ENCODE measurements around the gene SIL1. TPM values are rescaled to one million over a fixed set of nuclear protein-coding genes. Genes with fewer than 3 reads are reported as not detected.

SIL1 gene
- total and polyA plus RNA-seq, 2 of the 8 experiments (the other 6 are each of a cell fraction or from before 2014, with no cell fraction given), result 8.3 to 12.8 TPM

DNA sequence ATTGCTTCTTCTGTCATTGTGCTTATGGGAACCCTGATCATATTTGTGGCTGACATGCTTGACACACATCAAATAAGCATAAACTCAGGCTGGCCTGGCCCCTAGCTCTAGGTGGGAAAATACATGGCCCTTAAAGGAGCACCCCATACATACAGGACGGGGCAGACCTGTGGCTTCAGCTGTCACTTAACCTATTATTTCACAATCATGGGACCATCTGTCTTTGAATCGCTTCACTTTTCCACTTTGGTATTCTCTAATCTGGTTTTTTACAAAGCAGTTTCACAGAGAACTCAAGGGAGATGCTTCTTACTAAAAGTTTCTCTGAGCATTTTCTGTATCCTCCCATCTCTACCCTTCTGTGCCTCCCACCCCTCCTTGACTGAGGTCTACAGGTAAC lies 288.4 kb downstream of the SIL1 start:
- Histone ChIP-seq H3K79me1 (ENCODE audit: low read depth, low read length) (no peaks in the 10 kb centered on the region), H3K56ac (replicated peaks; ENCODE audit: insufficient read length, low read depth, low read length) (no peak overlapping the region), H4K8ac (ENCODE audit: extremely low read depth, insufficient read depth, low read length) (no peak overlapping the region), H3K79me2 (ENCODE audit: control insufficient read depth in 1 of 2, insufficient read depth in 2 of 2, low read length in 2 of 2) (no peaks in the 10 kb centered on the region), H2AK5ac (ENCODE audit: low read depth, low read length) (no peak overlapping the region), H3K18ac (ENCODE audit: extremely low read depth, low read length) (no peak overlapping the region), H2AFZ (ENCODE audit: low read length) (no peak overlapping the region), H3K23me2 (ENCODE audit: low read depth, low read length) (no peaks in the 10 kb centered on the region), H3K4me3 (ENCODE audit: extremely low read depth in 1 of 4, insufficient read depth in 2 of 4, low read depth in 3 of 4, low read length in 4 of 4) (no peak overlapping the region), H3K27ac (ENCODE audit: low read depth, low read length) (no peak overlapping the region), H2BK20ac (ENCODE audit: low read length) (no peak overlapping the region), H3K36me3 (ENCODE audit: control insufficient read depth in 2 of 4, insufficient read depth in 4 of 4, low read length in 3 of 4) (peaks cover 0 to 29% (median 9%) of the 10 kb centered on the region in 4 experiments; a peak in 6 of 8 replicates), H3K9ac (replicated peaks in 1 of 4; ENCODE audit: extremely low read depth in 1 of 4, low read depth in 3 of 4, low read length in 3 of 4) (no peak overlapping the region), H3K4me1 (replicated peaks in 1 of 4; ENCODE audit: control insufficient read depth in 3 of 4, insufficient read depth in 4 of 4, low read length in 3 of 4) (no peaks in the 10 kb centered on the region), H4K5ac (ENCODE audit: insufficient read length, low read depth, low read length) (no peak overlapping the region), H4K91ac (replicated peaks; ENCODE audit: insufficient read length, low read length) (no peak overlapping the region), H4K20me1 (replicated peaks in 1 of 2; ENCODE audit: control insufficient read depth in 1 of 2, insufficient read depth in 2 of 2, low read length in 2 of 2) (peaks cover 0 to 2% of the 10 kb centered on the region in 2 experiments), H2BK5ac (ENCODE audit: low read depth, low read length) (no peak overlapping the region), H2BK15ac (ENCODE audit: low read length) (no peak overlapping the region), H3K27me3 (replicated peaks in 1 of 4; ENCODE audit: control insufficient read depth in 3 of 4, extremely low read depth in 1 of 4, insufficient read depth in 3 of 4, low read length in 3 of 4) (no peaks in the 10 kb centered on the region), H3K14ac (ENCODE audit: insufficient read length) (no peak overlapping the region), H3K23ac (ENCODE audit: insufficient read length) (no peak overlapping the region), H2BK12ac (ENCODE audit: low read depth, low read length) (no peak overlapping the region), H2BK120ac (replicated peaks; ENCODE audit: low read depth, low read length) (no peak overlapping the region), H3K4ac (replicated peaks; ENCODE audit: insufficient read length, low read depth, low read length) (no peak overlapping the region), H3K4me2 (ENCODE audit: insufficient read depth in 1 of 2, low read depth in 2 of 2, low read length in 2 of 2) (no peak overlapping the region), H3K9me3 (ENCODE audit: insufficient read depth in 2 of 2, low read depth in 1 of 2, low read length in 1 of 2) (no peaks in the 10 kb centered on the region)
- POLR2A ChIA-PET (ENCODE audit: partially characterized antibody), result no interaction called here
- CTCF ChIA-PET (ENCODE audit: partially characterized antibody), result interaction anchor here (1.0 to 1.3 kb wide), 2 partner anchors 11 to 36 kb away, joined by 3 to 5 read pairs; no protein-coding TSS in a partner anchor
- WGBS, 2 experiments (ENCODE audit: extremely low coverage in 1 of 2, insufficient coverage in 1 of 2, insufficient read length in 1 of 2, insufficient replicate concordance in 2 of 2, low coverage in 1 of 2, low lambda C conversion rate in 2 of 2, missing lambda C conversion rate in 1 of 2), result 85% methylated on average over 2 of the region's 2 CpGs; no CpG with 5 or more reads in 1 of the 2 experiments
- no peak for FAIRE-seq
- DNase-seq (ENCODE audit: low read depth in 1 of 2, low spot score in 2 of 2), result no peak
- no peak for TF ChIP-seq KDM4A (IDR thresholded peaks at IDR 0.05; ENCODE audit: low read depth, low read length, severe bottlenecking)
- no peak for TF ChIP-seq ZNF274 (IDR thresholded peaks at IDR 0.05; ENCODE audit: borderline replicate concordance, extremely low read depth, low read length)
- TF ChIP-seq RXRA (IDR thresholded peaks at IDR 0.05; ENCODE audit: insufficient read depth, low read depth, low read length), result no peak
- no peak for TF ChIP-seq SUZ12 (IDR thresholded peaks at IDR 0.05; ENCODE audit: low read length)
- TF ChIP-seq POLR2A (IDR thresholded peaks at IDR 0.05; ENCODE audit: control extremely low read depth in 1 of 2, low read depth in 2 of 2, low read length in 2 of 2), result no peak
- TF ChIP-seq SP4 (IDR thresholded peaks at IDR 0.05; ENCODE audit: low read length), result no peak
- TF ChIP-seq EZH2 (IDR thresholded peaks at IDR 0.05; ENCODE audit: low read depth, low read length, severe bottlenecking), result no peak
- no peak for TF ChIP-seq SAP30 (IDR thresholded peaks at IDR 0.05; ENCODE audit: insufficient read depth, insufficient replicate concordance, low read length)
- TF ChIP-seq, protein P1, sequence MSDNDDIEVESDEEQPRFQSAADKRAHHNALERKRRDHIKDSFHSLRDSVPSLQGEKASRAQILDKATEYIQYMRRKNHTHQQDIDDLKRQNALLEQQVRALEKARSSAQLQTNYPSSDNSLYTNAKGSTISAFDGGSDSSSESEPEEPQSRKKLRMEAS (IDR thresholded peaks at IDR 0.05), result no peak
- TF ChIP-seq, protein P2, sequence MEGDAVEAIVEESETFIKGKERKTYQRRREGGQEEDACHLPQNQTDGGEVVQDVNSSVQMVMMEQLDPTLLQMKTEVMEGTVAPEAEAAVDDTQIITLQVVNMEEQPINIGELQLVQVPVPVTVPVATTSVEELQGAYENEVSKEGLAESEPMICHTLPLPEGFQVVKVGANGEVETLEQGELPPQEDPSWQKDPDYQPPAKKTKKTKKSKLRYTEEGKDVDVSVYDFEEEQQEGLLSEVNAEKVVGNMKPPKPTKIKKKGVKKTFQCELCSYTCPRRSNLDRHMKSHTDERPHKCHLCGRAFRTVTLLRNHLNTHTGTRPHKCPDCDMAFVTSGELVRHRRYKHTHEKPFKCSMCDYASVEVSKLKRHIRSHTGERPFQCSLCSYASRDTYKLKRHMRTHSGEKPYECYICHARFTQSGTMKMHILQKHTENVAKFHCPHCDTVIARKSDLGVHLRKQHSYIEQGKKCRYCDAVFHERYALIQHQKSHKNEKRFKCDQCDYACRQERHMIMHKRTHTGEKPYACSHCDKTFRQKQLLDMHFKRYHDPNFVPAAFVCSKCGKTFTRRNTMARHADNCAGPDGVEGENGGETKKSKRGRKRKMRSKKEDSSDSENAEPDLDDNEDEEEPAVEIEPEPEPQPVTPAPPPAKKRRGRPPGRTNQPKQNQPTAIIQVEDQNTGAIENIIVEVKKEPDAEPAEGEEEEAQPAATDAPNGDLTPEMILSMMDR (IDR thresholded peaks at IDR 0.05; ENCODE audit: control extremely low read depth in 1 of 3, insufficient read depth in 1 of 3, low read depth in 1 of 3, low read length in 3 of 3), result no peak
- no peak for TF ChIP-seq CTBP2 (IDR thresholded peaks at IDR 0.05; ENCODE audit: borderline replicate concordance, insufficient read depth, insufficient read length, low read length)
